ENCODE results near the gene PTX4.

DNA sequence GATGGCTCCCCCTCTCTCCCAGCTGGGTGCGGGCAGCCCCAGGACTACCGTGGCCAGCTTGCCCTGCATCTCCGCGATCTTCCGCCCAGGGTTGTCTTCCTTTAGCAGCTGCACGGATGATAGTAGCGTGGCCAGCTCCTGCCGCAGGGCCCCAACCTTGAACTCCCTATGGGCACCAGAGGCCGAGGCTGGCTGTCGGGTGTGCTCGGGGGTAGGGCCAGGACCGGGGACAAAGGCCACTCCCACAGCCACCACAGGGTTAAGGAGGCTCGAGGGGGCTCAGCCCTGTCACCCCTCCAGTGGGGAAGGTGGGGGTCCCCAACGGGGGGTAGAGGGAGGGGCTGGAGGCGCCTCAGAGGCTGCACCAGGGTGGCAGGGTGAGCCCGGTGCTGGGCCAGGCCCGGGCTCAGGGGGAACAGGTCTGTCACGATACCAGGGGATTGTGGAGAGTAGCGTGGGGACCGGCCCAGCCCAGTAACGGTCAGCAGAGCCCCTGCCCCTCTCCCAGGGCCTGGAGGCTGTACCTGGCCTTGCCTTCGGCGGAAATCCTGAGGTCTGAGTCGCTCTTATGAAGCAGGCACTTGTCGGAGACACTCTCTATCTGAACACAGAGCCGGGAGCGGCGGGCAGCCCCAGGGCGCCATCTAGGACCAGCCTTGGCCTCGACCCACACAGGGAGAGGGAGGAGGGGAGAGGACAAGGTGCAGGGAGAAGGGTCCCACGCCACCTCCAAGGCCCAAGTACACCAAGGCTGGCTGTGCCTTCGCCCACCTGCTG is 52.6 kb downstream of the PTX4 start:
- TF ChIP-seq, protein P1, sequence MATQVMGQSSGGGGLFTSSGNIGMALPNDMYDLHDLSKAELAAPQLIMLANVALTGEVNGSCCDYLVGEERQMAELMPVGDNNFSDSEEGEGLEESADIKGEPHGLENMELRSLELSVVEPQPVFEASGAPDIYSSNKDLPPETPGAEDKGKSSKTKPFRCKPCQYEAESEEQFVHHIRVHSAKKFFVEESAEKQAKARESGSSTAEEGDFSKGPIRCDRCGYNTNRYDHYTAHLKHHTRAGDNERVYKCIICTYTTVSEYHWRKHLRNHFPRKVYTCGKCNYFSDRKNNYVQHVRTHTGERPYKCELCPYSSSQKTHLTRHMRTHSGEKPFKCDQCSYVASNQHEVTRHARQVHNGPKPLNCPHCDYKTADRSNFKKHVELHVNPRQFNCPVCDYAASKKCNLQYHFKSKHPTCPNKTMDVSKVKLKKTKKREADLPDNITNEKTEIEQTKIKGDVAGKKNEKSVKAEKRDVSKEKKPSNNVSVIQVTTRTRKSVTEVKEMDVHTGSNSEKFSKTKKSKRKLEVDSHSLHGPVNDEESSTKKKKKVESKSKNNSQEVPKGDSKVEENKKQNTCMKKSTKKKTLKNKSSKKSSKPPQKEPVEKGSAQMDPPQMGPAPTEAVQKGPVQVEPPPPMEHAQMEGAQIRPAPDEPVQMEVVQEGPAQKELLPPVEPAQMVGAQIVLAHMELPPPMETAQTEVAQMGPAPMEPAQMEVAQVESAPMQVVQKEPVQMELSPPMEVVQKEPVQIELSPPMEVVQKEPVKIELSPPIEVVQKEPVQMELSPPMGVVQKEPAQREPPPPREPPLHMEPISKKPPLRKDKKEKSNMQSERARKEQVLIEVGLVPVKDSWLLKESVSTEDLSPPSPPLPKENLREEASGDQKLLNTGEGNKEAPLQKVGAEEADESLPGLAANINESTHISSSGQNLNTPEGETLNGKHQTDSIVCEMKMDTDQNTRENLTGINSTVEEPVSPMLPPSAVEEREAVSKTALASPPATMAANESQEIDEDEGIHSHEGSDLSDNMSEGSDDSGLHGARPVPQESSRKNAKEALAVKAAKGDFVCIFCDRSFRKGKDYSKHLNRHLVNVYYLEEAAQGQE (IDR thresholded peaks at IDR 0.05; ENCODE audit: unreplicated experiment): no peak
- TF ChIP-seq, protein P2, sequence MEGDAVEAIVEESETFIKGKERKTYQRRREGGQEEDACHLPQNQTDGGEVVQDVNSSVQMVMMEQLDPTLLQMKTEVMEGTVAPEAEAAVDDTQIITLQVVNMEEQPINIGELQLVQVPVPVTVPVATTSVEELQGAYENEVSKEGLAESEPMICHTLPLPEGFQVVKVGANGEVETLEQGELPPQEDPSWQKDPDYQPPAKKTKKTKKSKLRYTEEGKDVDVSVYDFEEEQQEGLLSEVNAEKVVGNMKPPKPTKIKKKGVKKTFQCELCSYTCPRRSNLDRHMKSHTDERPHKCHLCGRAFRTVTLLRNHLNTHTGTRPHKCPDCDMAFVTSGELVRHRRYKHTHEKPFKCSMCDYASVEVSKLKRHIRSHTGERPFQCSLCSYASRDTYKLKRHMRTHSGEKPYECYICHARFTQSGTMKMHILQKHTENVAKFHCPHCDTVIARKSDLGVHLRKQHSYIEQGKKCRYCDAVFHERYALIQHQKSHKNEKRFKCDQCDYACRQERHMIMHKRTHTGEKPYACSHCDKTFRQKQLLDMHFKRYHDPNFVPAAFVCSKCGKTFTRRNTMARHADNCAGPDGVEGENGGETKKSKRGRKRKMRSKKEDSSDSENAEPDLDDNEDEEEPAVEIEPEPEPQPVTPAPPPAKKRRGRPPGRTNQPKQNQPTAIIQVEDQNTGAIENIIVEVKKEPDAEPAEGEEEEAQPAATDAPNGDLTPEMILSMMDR (conservative IDR thresholded peaks at IDR 0.05; ENCODE audit: low read depth in 2 of 2): peak in 1 of 2 experiments; percentile 44; a peak in 2 of 4 replicates
- TF ChIP-seq EZH2 (IDR thresholded peaks at IDR 0.05; ENCODE audit: low read depth, unreplicated experiment) (no peak), STAT1 (IDR thresholded peaks at IDR 0.05; ENCODE audit: unreplicated experiment) (no peak), EZH2phosphoT487 (IDR thresholded peaks at IDR 0.05; ENCODE audit: unreplicated experiment) (no peak), POLR2AphosphoS5 (IDR thresholded peaks at IDR 0.05; ENCODE audit: low read depth) (no peak), NANOG (IDR thresholded peaks at IDR 0.05; ENCODE audit: borderline replicate concordance) (no peak), JUNB (IDR thresholded peaks at IDR 0.05; ENCODE audit: unreplicated experiment) (no peak), ZNF114 (CRISPR knock-in tag; IDR thresholded peaks at IDR 0.05) (no peak)
